Measurements from ENCODE around the gene HELB. TPM values are rescaled to one million over a fixed set of nuclear protein-coding genes. Genes with fewer than 3 reads are reported as not detected.

Gene HELB
- total RNA-seq, 2 donors from 2014 or later: 26.2 to 30.7 TPM

Other genes starting within 250 kb of the HELB start
- gene LLPH, start 171.7 kb upstream of the HELB start, total RNA-seq: 10 to 100 TPM; 24.1 to 34.9 TPM
- gene TMBIM4, start 132.5 kb upstream of the HELB start, total RNA-seq: 10 to 100 TPM; 43.7 to 89.2 TPM
- gene IRAK3, start 113.3 kb upstream of the HELB start, total RNA-seq: 10 to 100 TPM; 18.8 to 21.7 TPM

Data from natural killer cell treated with Interleukin-12 subunit alpha and Interleukin-12 subunit beta and Interleukin-15 and Interleukin-18, amount 100 ng/mL, for 72 hours (primary cell).